Neural progenitor cell (in vitro differentiated cells): Measurements from ENCODE around the gene RABGAP1. TPM values are rescaled to one million over a fixed set of nuclear protein-coding genes. Genes with fewer than 3 reads are reported as not detected.

Experiments
- DNase-seq: peaks from one replicate; pipeline ENCODE4 v3.0.0-alpha.2; 2016; ENCODE audit warnings: low spot score
- H2AFZ ChIP-seq: fragments of 200-600 bp; sonication (generic); replicated peaks from 2 replicates; pipeline ENCODE4 v1.6.1; 2016; ENCODE audit warnings: antibody characterized with exemption
- H3F3A ChIP-seq: fragments of 200-600 bp; sonication (generic); 2 replicates; pipeline ENCODE4 v1.6.1; 2016; ENCODE audit warnings: antibody characterized with exemption, low read depth
- H3K27ac ChIP-seq: fragments of 200-600 bp; sonication (generic); 2 replicates; pipeline ENCODE4 v1.5.1; 2016; ENCODE audit warnings: mild to moderate bottlenecking
- H3K27me3 ChIP-seq: fragments of 200-600 bp; sonication (generic); 2 replicates; pipeline ENCODE4 v1.6.1; 2016; ENCODE audit warnings: mild to moderate bottlenecking, moderate library complexity
- H3K36me3 ChIP-seq: fragments of 200-600 bp; sonication (generic); 2 replicates; pipeline ENCODE4 v1.5.1; 2016
- H3K4me1 ChIP-seq: fragments of 200-600 bp; sonication (generic); 2 replicates; pipeline ENCODE4 v1.6.1; 2016; ENCODE audit warnings: mixed run types
- H3K4me2 ChIP-seq: fragments of 200-600 bp; sonication (generic); 2 replicates; pipeline ENCODE4 v1.6.1; 2016
- H3K4me3 ChIP-seq: fragments of 200-600 bp; sonication (generic); 2 replicates; pipeline ENCODE4 v1.5.1; 2016
- H3K79me2 ChIP-seq: fragments of 200-600 bp; sonication (generic); 2 replicates; pipeline ENCODE4 v1.6.1; 2016; ENCODE audit warnings: low read depth
- H3K9ac ChIP-seq: fragments of 200-600 bp; sonication (generic); 2 replicates; pipeline ENCODE4 v1.6.1; 2016
- H3K9me3 ChIP-seq: fragments of 200-600 bp; sonication (generic); 2 replicates; pipeline ENCODE4 v1.5.1; 2016; ENCODE audit warnings: low read depth
- H4K20me1 ChIP-seq: fragments of 200-600 bp; sonication (generic); 2 replicates; pipeline ENCODE4 v1.6.1; 2016; ENCODE audit warnings: low read depth
- H3K27ac Mint-ChIP-seq: 3 replicates; pipeline ENCODE4 v1.8.0; 2021; ENCODE audit warnings: mixed read lengths
- H3K27me3 Mint-ChIP-seq: 2 replicates; pipeline ENCODE4 v1.8.0; 2022; ENCODE audit warnings: low read depth, mild to moderate bottlenecking, inconsistent platforms, moderate library complexity, mixed read lengths; ENCODE audit not compliant: insufficient read depth
- H3K36me3 Mint-ChIP-seq: 3 replicates; pipeline ENCODE4 v1.8.0; 2021; ENCODE audit warnings: mixed read lengths
- H3K4me1 Mint-ChIP-seq: 3 replicates; pipeline ENCODE4 v1.8.0; 2021; ENCODE audit warnings: mixed read lengths
- H3K4me3 Mint-ChIP-seq: 3 replicates; pipeline ENCODE4 v1.8.0; 2021; ENCODE audit warnings: mild to moderate bottlenecking, moderate library complexity, mixed read lengths
- H3K9me3 Mint-ChIP-seq: 3 replicates; pipeline ENCODE4 v1.8.0; 2020; ENCODE audit warnings: mixed read lengths
- EZH2 ChIP-seq: fragments of 200-600 bp; sonication (generic); IDR thresholded peaks from 2 replicates; pipeline ENCODE4 v1.6.1; 2017; ENCODE audit warnings: antibody characterized with exemption, mild to moderate bottlenecking, moderate library complexity
- EZH2phosphoT487 ChIP-seq: fragments of 200-600 bp; sonication (generic); IDR thresholded peaks from 2 replicates; pipeline ENCODE4 v1.6.1; 2017; ENCODE audit warnings: antibody characterized with exemption
- microRNA counts: library from miRNA; unstranded; fragments of <30 nt; microRNA quantifications from one replicate; lab custom pipeline; 2016
- small RNA-seq: library from RNA; depleted of rRNA; stranded (forward); fragments of <200 nt; gene quantifications from one replicate; pipeline ENCODE3, GENCODE V24; 2015
- total RNA-seq: library from RNA; depleted of rRNA; stranded (reverse); fragments of >200 nt; gene quantifications from 2 replicates; pipeline ENCODE4 v1.2.3, GENCODE V29; 2015; ENCODE audit warnings: low replicate concordance
- TF ChIP-seq, protein P1 (sequence below): fragments of 200-600 bp; sonication (generic); IDR thresholded peaks from 2 replicates; pipeline ENCODE4 v1.5.1; 2017; ENCODE audit warnings: antibody characterized with exemption, mild to moderate bottlenecking

RABGAP1 gene
- total RNA-seq, 1 donor from 2014 or later = 55.2 TPM

DNA sequence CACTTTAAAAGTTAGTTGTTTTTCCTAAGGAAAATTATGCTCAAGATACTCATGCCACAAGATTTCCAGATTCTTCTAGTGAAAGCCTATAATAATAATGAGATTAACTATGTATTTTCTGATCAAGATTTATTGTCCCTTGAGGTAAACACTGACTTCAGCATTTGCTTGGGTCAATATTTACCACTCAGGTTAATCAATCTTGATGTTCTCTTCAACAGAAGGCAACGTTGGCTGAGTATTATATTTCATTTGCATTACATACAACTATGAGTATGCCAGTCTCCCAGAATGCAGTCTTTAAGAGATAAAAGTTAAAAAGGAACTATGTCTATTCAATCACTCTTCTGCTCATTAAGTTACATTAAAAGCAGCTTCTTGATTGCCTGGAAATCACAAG, 208.2 kb downstream of the RABGAP1 start:
- H3K4me2 ChIP-seq = no peak overlapping the region
- Mint-ChIP-seq H3K4me1 (no peaks in the 10 kb centered on the region), H3K4me3 (no peak overlapping the region), H3K27me3 (no peaks in the 10 kb centered on the region), H3K36me3 (peaks cover 26% of the 10 kb centered on the region), H3K27ac (no peak overlapping the region), H3K9me3 (no peaks in the 10 kb centered on the region)
- H3K4me1 ChIP-seq = no peaks in the 10 kb centered on the region
- H3F3A ChIP-seq = no peaks in the 10 kb centered on the region
- H3K27ac ChIP-seq = no peak overlapping the region
- no peaks in the 10 kb centered on the region for H3K9me3 ChIP-seq
- H3K79me2 ChIP-seq = no peaks in the 10 kb centered on the region
- no peak for DNase-seq
- H3K9ac ChIP-seq = no peak overlapping the region
- no peaks in the 10 kb centered on the region for H3K27me3 ChIP-seq
- no peak overlapping the region for H3K4me3 ChIP-seq
- TF ChIP-seq EZH2 = no peak
- TF ChIP-seq, protein P1, sequence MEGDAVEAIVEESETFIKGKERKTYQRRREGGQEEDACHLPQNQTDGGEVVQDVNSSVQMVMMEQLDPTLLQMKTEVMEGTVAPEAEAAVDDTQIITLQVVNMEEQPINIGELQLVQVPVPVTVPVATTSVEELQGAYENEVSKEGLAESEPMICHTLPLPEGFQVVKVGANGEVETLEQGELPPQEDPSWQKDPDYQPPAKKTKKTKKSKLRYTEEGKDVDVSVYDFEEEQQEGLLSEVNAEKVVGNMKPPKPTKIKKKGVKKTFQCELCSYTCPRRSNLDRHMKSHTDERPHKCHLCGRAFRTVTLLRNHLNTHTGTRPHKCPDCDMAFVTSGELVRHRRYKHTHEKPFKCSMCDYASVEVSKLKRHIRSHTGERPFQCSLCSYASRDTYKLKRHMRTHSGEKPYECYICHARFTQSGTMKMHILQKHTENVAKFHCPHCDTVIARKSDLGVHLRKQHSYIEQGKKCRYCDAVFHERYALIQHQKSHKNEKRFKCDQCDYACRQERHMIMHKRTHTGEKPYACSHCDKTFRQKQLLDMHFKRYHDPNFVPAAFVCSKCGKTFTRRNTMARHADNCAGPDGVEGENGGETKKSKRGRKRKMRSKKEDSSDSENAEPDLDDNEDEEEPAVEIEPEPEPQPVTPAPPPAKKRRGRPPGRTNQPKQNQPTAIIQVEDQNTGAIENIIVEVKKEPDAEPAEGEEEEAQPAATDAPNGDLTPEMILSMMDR = no peak
- no peak for TF ChIP-seq EZH2phosphoT487
- H2AFZ ChIP-seq = no peak overlapping the region
- no peaks in the 10 kb centered on the region for H4K20me1 ChIP-seq
- peaks cover 14% of the 10 kb centered on the region for H3K36me3 ChIP-seq

DNA sequence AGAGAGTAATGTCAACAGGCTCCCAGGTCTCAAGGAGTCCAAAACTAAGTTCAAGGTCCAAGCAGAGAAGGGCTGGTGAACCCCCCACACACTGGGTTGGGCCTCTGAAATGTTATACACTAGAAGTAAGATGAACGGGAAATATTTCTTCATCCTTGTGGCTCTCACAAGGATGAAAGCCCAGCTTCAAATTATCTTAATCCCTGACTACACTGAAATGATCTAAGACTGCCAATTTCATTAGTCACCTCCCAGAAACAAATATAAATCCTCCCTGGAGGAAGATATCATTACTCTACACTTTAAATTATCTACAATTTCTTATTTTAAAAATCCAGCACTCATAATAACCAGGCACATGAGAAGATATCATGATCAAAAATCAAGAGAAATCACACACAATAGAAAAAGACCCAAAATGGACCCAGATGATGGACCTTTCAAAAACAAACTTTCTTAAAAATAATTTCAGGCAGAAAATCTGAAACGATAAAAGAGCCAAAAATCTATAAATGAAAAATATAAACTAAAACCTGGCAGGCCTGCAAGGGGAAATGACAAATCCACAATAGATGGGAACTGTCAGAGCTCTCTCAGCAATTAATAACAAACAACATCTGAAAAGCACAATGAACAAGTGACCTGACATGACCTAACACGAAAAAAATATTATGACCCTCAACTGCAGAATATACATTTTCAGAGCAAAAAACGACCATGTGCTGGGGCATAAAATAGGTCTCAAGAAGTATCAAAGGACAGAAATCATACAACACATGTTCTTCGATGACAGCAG, 210.1 kb downstream of the RABGAP1 start:
- Histone ChIP-seq H3K9me3 (no peaks in the 10 kb centered on the region), H2AFZ (no peak overlapping the region), H3K27ac (no peak overlapping the region), H3K27me3 (no peaks in the 10 kb centered on the region), H3K4me1 (no peaks in the 10 kb centered on the region), H3K4me3 (no peak overlapping the region), H3F3A (no peaks in the 10 kb centered on the region), H3K79me2 (no peaks in the 10 kb centered on the region), H3K36me3 (peaks cover 11% of the 10 kb centered on the region), H3K9ac (no peak overlapping the region), H3K4me2 (no peak overlapping the region), H4K20me1 (no peaks in the 10 kb centered on the region)
- Mint-ChIP-seq H3K4me3 (no peak overlapping the region), H3K4me1 (no peaks in the 10 kb centered on the region), H3K9me3 (no peaks in the 10 kb centered on the region), H3K36me3 (peaks cover 22% of the 10 kb centered on the region), H3K27ac (no peak overlapping the region), H3K27me3 (no peaks in the 10 kb centered on the region)
- DNase-seq = no peak
- TF ChIP-seq, protein P1 = no peak
- TF ChIP-seq EZH2phosphoT487 = no peak
- no peak for TF ChIP-seq EZH2

MicroRNAs within 50 kb of the gene (microRNA counts, 767-probe panel; counts per million panel counts)
- microRNA hsa-miR-600 (lab: Ali Mortazavi, UCI) = 460 counts per million, percentile 90 among the panel's probes with 10 or more counts

Small RNA genes lying within 50 kb of the gene (small RNA-seq; reads per million reads assigned to genes)
- gene GPR21 (not detected), gene RNY1P15 (not detected)

Other genes with a start within 250 kb of the RABGAP1 start
- not detected in 2 replicates for gene OR1L4, start 217.0 kb upstream of the RABGAP1 start, total RNA-seq
- gene OR1L6, start 198.7 kb upstream of the RABGAP1 start, total RNA-seq = not detected in 2 replicates
- gene OR5C1, start 152.1 kb upstream of the RABGAP1 start, total RNA-seq = not detected in 2 replicates
- gene OR1K1, start 140.9 kb upstream of the RABGAP1 start, total RNA-seq = not detected in 2 replicates
- gene PDCL, start 112.4 kb upstream of the RABGAP1 start, total RNA-seq = 43.4 and 55.2 TPM in 2 replicates
- gene RC3H2, start 35.7 kb upstream of the RABGAP1 start, total RNA-seq = 49.9 and 56.7 TPM in 2 replicates
- 18.0 and 23.7 TPM in 2 replicates for gene ZBTB6, start 27.7 kb upstream of the RABGAP1 start, total RNA-seq
- gene ZBTB26, start 9.5 kb upstream of the RABGAP1 start, total RNA-seq = 9.0 and 15.5 TPM in 2 replicates
- 0.59 and 6.4 TPM in 2 replicates for gene GPR21, start 92.6 kb downstream of the RABGAP1 start, total RNA-seq